ENCODE data around the gene TNNT1. TPM values are rescaled to one million over a fixed set of nuclear protein-coding genes. Genes with fewer than 3 reads are reported as not detected.

Gene TNNT1, protein sequence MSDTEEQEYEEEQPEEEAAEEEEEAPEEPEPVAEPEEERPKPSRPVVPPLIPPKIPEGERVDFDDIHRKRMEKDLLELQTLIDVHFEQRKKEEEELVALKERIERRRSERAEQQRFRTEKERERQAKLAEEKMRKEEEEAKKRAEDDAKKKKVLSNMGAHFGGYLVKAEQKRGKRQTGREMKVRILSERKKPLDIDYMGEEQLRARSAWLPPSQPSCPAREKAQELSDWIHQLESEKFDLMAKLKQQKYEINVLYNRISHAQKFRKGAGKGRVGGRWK
- polyA plus RNA-seq: 10 to 100 TPM in 1 of 4 donors, 1 to 10 TPM in 2, under 1 TPM in 1; 0.18 to 20.1 (median 5.3) TPM
- long read RNA-seq, donor 1: 0 reads
- long read RNA-seq, donor 2: 0 reads
- long read RNA-seq, donor 3: 0 reads
- long read RNA-seq, donor 4: 0 reads
- long read RNA-seq, donor 5: 0 reads
- long read RNA-seq, donor 6: 0 reads
- long read RNA-seq, donor 7, partial matches to known transcripts: 10 of 10 reads
- long read RNA-seq, donor 7, other reads (novel, unspliced or antisense): 0 of 10 reads
- long read RNA-seq, donor 8, partial matches to known transcripts: 7 of 16 reads
- long read RNA-seq, donor 8, other reads (novel, unspliced or antisense): 8 of 16 reads
- long read RNA-seq, donor 9: 0 reads
- long read RNA-seq, donor 10: 0 reads

DNA sequence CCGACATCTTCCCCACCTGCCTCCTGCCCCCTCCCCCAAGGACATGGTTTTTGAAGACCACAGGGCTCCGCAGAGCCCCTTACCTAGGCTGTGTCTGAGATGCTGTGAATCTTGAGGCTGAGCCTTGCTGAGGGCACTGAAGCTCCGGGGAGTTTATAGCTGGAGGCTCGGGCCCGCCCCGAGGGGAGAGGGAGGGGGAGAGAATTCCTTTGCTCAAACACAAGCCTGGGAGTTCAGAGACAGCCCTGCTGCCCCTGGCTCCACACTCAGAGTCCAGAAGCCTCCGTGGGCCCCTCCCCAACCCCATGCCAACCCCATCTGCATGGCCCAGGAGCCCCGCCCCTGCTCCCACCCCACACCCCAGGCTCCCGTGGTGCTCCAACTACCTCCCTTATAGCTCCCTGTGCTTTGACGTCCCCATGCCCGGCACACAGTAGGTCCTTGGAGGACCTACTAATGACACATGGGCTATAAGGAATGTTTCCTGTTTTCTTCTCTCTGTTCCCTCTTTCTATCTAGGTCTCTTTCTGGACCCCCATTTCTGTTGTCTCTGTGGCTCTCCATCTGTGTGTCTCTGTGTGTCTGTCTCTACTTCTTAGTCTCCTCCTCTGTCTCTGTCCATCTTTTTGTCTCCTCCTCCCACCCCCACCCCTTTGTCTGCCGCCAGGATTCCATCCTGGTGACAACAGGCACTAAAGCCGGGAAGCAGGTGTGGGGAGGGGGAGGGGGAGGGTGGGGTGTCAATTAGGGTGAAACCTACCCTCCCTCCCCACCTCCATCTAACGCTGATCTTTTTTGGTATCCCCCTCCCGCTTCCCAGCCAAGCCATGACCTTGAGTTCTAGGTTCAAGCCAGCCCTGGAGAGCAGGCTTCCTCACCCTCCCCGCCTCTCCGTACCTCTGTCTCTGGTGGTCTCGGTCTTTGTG lies at the start of gene TNNT1:
Gene TNNT1 (minus strand): TSS at position 129 of the 926 bp plus-strand sequence. CDS start 2,049 bp downstream, outside the sequence.
- peaks cover 0 to 54% (median 26%) of the 10 kb centered on the region in 3 donors for H3K27me3 ChIP-seq (ENCODE audit: control insufficient read depth in 3 of 3, insufficient read depth in 3 of 3, low read length in 3 of 3)
- H3K36me3 ChIP-seq (ENCODE audit: control insufficient read depth in 3 of 3, insufficient read depth in 2 of 3, low read depth in 1 of 3, low read length in 3 of 3): no peaks in the 10 kb centered on the region

DNA sequence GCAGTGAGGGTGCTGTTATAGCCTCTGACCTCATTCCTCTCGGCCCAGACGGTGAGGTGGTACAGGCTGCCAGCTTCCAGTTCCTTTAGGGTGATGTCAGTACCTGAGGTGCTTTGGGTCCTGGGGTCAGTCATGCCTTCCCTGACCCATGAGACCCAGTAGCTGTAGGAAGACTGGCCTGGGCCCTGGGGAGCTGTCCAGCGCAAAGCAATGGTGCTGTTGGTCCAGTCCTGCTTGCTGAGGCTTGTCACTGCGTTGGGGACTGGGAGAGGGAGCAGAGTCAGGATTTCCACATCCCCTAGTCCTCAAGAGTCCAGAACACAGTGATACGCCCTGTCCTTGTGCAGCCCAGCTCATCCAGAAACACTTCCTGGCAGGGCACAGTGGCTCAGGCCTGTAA lies 49.6 kb upstream of the TNNT1 start:
- H3K36me3 ChIP-seq (ENCODE audit: control insufficient read depth in 3 of 3, insufficient read depth in 2 of 3, low read depth in 1 of 3, low read length in 3 of 3): peaks cover 0 to 79% (median 23%) of the 10 kb centered on the region in 3 donors
- WGBS, 3 donors: 68 to 77% (median 71%) methylated on average over 5 of the region's 5 CpGs

More for the DNA sequence above, at the start of gene TNNT1:
- no peak within 1 kb of the TSS for H3K4me3 ChIP-seq (ENCODE audit: low read depth in 1 of 3, low read length in 3 of 3)
- FAIRE-seq (no peak), DNase-seq (no peak)
- 11 to 17% (median 17%) methylated on average over 17 to 18 of the region's 18 CpGs for WGBS, 3 donors
- no peak within 1 kb of the TSS for H3K27ac ChIP-seq (ENCODE audit: low read depth in 1 of 3, low read length in 2 of 3)
- H3K9me3 ChIP-seq (ENCODE audit: control insufficient read depth in 2 of 2, insufficient read depth in 1 of 2, low read depth in 1 of 2, low read length in 1 of 2): peaks cover 0 to 5% of the 10 kb centered on the region in 2 donors
- no peaks in the 10 kb centered on the region for H3K4me1 ChIP-seq (ENCODE audit: control insufficient read depth in 3 of 3, insufficient read depth in 2 of 3, low read depth in 1 of 3, low read length in 2 of 3)

DNA sequence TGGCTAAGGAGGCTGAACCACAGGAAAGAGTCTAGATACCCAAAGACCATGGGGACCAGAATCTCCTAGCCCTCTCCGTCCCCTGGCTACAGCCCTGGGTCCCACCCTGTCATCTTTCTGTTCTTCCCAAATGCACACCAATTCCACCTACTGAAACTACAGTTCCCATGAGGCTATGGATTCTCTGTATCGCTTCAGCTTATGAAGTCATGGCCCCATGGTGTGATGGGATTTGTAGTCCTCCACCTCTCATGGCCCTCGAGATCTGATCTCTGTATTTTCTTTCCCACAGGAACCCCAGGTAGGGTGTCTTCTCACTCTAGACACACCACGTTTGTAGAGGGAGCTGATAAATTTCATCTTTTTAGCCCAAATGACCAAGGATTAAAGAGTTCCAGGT lies 48.5 kb upstream of the TNNT1 start:
- Histone ChIP-seq H3K36me3 (ENCODE audit: control insufficient read depth in 3 of 3, insufficient read depth in 2 of 3, low read depth in 1 of 3, low read length in 3 of 3) (peaks cover 0 to 78% (median 23%) of the 10 kb centered on the region in 3 donors), H3K27ac (ENCODE audit: low read depth in 1 of 3, low read length in 2 of 3) (no peak overlapping the region), H3K4me1 (ENCODE audit: control insufficient read depth in 3 of 3, insufficient read depth in 2 of 3, low read depth in 1 of 3, low read length in 2 of 3) (no peaks in the 10 kb centered on the region), H3K9me3 (ENCODE audit: control insufficient read depth in 2 of 2, insufficient read depth in 1 of 2, low read depth in 1 of 2, low read length in 1 of 2) (no peaks in the 10 kb centered on the region), H3K27me3 (ENCODE audit: control insufficient read depth in 3 of 3, insufficient read depth in 3 of 3, low read length in 3 of 3) (no peaks in the 10 kb centered on the region), H3K4me3 (ENCODE audit: low read depth in 1 of 3, low read length in 3 of 3) (no peak overlapping the region)
- 62 to 80% (median 64%) methylated on average over 4 of the region's 4 CpGs for WGBS, 3 donors
- FAIRE-seq (no peak), DNase-seq (no peak)

More for the DNA sequence above, 49.6 kb upstream of the TNNT1 start:
- Histone ChIP-seq H3K27me3 (ENCODE audit: control insufficient read depth in 3 of 3, insufficient read depth in 3 of 3, low read length in 3 of 3) (no peaks in the 10 kb centered on the region), H3K27ac (ENCODE audit: low read depth in 1 of 3, low read length in 2 of 3) (no peak overlapping the region), H3K4me3 (ENCODE audit: low read depth in 1 of 3, low read length in 3 of 3) (no peak overlapping the region), H3K9me3 (ENCODE audit: control insufficient read depth in 2 of 2, insufficient read depth in 1 of 2, low read depth in 1 of 2, low read length in 1 of 2) (no peaks in the 10 kb centered on the region), H3K4me1 (ENCODE audit: control insufficient read depth in 3 of 3, insufficient read depth in 2 of 3, low read depth in 1 of 3, low read length in 2 of 3) (no peaks in the 10 kb centered on the region)
- FAIRE-seq: no peak
- no peak for DNase-seq

DNA sequence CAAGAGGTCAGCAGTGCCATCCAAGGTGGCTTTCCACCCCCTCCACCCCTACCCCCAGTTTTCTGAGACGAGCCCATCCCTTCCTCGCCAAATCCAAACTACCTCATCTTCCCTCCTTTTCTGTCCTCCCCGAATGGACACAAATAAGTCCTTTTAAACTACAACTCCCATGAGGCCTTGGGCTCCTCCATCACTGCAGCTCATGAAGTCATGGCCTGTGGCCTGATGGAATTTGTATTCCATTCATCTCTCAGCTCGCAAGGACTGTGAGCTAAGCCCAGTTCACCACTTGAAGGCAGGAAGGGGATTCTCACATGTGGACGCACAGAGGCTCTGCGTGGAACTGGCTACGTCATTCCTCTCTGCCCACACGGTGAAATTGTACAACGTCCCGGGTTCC lies 47.8 kb upstream of the TNNT1 start:
- Histone ChIP-seq H3K4me3 (ENCODE audit: low read depth in 1 of 3, low read length in 3 of 3) (no peak overlapping the region), H3K27me3 (ENCODE audit: control insufficient read depth in 3 of 3, insufficient read depth in 3 of 3, low read length in 3 of 3) (no peaks in the 10 kb centered on the region), H3K27ac (ENCODE audit: low read depth in 1 of 3, low read length in 2 of 3) (no peak overlapping the region), H3K4me1 (ENCODE audit: control insufficient read depth in 3 of 3, insufficient read depth in 2 of 3, low read depth in 1 of 3, low read length in 2 of 3) (no peaks in the 10 kb centered on the region), H3K9me3 (ENCODE audit: control insufficient read depth in 2 of 2, insufficient read depth in 1 of 2, low read depth in 1 of 2, low read length in 1 of 2) (no peaks in the 10 kb centered on the region), H3K36me3 (ENCODE audit: control insufficient read depth in 3 of 3, insufficient read depth in 2 of 3, low read depth in 1 of 3, low read length in 3 of 3) (peaks cover 0 to 73% (median 23%) of the 10 kb centered on the region in 3 donors)
- FAIRE-seq (no peak), DNase-seq (no peak)
- WGBS, 3 donors: 88 to 95% (median 92%) methylated on average over 10 of the region's 10 CpGs

DNA sequence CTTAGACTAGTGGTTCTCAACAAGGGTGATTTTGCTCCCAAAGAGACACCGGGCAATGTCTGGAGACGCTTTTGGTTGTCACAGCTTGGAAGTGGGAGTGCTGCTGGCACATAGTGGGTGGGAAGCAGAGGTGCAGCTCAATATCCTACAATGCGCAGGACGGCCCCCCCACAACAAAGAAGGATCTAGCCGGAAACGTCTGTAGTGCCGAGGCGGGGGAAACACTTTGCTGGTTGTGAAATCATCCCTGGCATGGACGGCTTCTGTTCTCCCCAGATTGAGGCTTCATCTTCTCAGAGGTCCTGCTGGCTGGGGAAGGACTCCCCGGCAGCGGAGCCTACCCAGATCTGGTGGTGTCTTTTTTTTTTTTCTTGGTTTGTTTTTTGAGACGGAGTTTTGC lies 44.5 kb upstream of the TNNT1 start:
- H3K27me3 ChIP-seq (ENCODE audit: control insufficient read depth in 3 of 3, insufficient read depth in 3 of 3, low read length in 3 of 3): no peaks in the 10 kb centered on the region
- H3K4me1 ChIP-seq (ENCODE audit: control insufficient read depth in 3 of 3, insufficient read depth in 2 of 3, low read depth in 1 of 3, low read length in 2 of 3): no peaks in the 10 kb centered on the region
- H3K4me3 ChIP-seq (ENCODE audit: low read depth in 1 of 3, low read length in 3 of 3): no peak overlapping the region
- no peak overlapping the region for H3K27ac ChIP-seq (ENCODE audit: low read depth in 1 of 3, low read length in 2 of 3)
- WGBS, 3 donors: 82 to 84% (median 84%) methylated on average over 12 of the region's 12 CpGs
- H3K9me3 ChIP-seq (ENCODE audit: control insufficient read depth in 2 of 2, insufficient read depth in 1 of 2, low read depth in 1 of 2, low read length in 1 of 2): no peaks in the 10 kb centered on the region
- FAIRE-seq (no peak), DNase-seq (no peak)
- H3K36me3 ChIP-seq (ENCODE audit: control insufficient read depth in 3 of 3, insufficient read depth in 2 of 3, low read depth in 1 of 3, low read length in 3 of 3): peaks cover 0 to 69% (median 16%) of the 10 kb centered on the region in 3 donors

DNA sequence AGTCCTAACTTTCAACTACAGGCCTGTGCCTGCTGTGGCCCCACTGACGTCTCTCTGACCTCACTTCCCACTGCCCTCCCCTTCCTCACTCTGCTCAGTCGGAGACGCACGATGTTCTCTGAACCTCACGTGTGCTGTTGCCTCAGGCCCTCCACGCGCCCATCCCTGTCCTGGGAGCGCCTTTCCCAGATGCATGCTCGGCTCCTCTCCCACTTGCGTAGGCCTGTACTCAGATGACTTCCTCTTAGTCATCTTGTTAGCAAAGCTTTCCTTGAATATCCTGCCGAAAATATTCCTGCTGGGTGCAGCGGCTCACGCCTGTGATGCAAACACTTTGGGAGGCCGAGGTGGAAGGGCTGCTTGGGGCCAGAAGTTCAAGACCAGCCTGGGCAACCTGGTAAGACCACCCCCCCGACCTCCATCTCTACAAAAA lies 40.4 kb upstream of the TNNT1 start:
- no peak for FAIRE-seq
- WGBS, 3 donors: 74 to 82% (median 78%) methylated on average over 15 of the region's 15 CpGs
- H3K27ac ChIP-seq (ENCODE audit: low read depth in 1 of 3, low read length in 2 of 3): no peak overlapping the region
- no peak overlapping the region for H3K4me3 ChIP-seq (ENCODE audit: low read depth in 1 of 3, low read length in 3 of 3)
- H3K36me3 ChIP-seq (ENCODE audit: control insufficient read depth in 3 of 3, insufficient read depth in 2 of 3, low read depth in 1 of 3, low read length in 3 of 3): peaks cover 0 to 61% (median 4%) of the 10 kb centered on the region in 3 donors
- no peak for DNase-seq
- no peaks in the 10 kb centered on the region for H3K4me1 ChIP-seq (ENCODE audit: control insufficient read depth in 3 of 3, insufficient read depth in 2 of 3, low read depth in 1 of 3, low read length in 2 of 3)
- no peaks in the 10 kb centered on the region for H3K9me3 ChIP-seq (ENCODE audit: control insufficient read depth in 2 of 2, insufficient read depth in 1 of 2, low read depth in 1 of 2, low read length in 1 of 2)
- no peaks in the 10 kb centered on the region for H3K27me3 ChIP-seq (ENCODE audit: control insufficient read depth in 3 of 3, insufficient read depth in 3 of 3, low read length in 3 of 3)

DNA sequence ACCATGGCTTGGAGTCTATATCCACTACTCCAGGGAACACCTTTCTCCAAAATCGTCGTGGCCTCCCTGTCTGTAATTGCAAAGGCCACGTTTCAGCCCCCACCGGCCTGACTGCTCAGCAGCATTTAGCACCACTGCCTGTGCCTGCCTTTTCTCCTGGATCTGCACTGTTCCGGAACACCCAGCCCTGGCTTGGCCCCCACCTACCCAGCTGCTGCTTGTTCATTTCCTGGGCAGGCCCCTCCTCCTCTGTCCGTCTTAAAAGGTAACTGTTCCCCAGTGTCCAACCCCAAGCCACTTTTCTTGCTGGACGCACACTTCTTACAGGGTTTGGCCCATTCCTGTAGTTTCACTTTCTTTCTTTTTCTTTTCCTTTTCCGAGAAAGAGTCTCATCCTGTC lies 39.6 kb upstream of the TNNT1 start:
- Histone ChIP-seq H3K9me3 (ENCODE audit: control insufficient read depth in 2 of 2, insufficient read depth in 1 of 2, low read depth in 1 of 2, low read length in 1 of 2) (no peaks in the 10 kb centered on the region), H3K27me3 (ENCODE audit: control insufficient read depth in 3 of 3, insufficient read depth in 3 of 3, low read length in 3 of 3) (no peaks in the 10 kb centered on the region), H3K36me3 (ENCODE audit: control insufficient read depth in 3 of 3, insufficient read depth in 2 of 3, low read depth in 1 of 3, low read length in 3 of 3) (peaks cover 0 to 57% (median 0%) of the 10 kb centered on the region in 3 donors), H3K4me3 (ENCODE audit: low read depth in 1 of 3, low read length in 3 of 3) (no peak overlapping the region), H3K27ac (ENCODE audit: low read depth in 1 of 3, low read length in 2 of 3) (peak overlapping the region in 1 of 3 donors; percentile 40), H3K4me1 (ENCODE audit: control insufficient read depth in 3 of 3, insufficient read depth in 2 of 3, low read depth in 1 of 3, low read length in 2 of 3) (no peaks in the 10 kb centered on the region)
- no peak for FAIRE-seq
- 53 to 71% (median 68%) methylated on average over 8 of the region's 8 CpGs for WGBS, 3 donors
- no peak for DNase-seq

DNA sequence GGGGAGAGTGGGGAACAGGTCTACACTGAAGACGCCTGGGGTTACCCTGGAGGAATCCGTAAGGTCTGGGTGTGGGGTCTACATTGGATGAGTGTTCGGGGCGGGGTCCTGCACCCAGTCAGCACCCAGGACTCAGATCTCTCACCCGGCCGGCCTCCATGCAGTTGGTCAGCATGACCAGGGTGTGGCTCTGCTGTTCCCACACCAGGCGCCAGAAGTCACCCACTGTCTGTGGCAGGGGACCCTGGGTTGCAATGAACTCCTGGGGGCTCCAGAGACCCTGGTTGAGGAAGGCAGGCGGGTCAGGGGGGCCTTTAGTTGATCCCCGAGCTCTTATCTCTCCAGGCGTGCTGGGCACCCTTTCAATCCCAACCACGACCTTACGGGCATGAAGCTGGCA lies 37.1 kb upstream of the TNNT1 start:
- FAIRE-seq (no peak), DNase-seq (no peak)
- Histone ChIP-seq H3K9me3 (ENCODE audit: control insufficient read depth in 2 of 2, insufficient read depth in 1 of 2, low read depth in 1 of 2, low read length in 1 of 2) (no peaks in the 10 kb centered on the region), H3K4me1 (ENCODE audit: control insufficient read depth in 3 of 3, insufficient read depth in 2 of 3, low read depth in 1 of 3, low read length in 2 of 3) (no peaks in the 10 kb centered on the region), H3K27ac (ENCODE audit: low read depth in 1 of 3, low read length in 2 of 3) (no peak overlapping the region), H3K36me3 (ENCODE audit: control insufficient read depth in 3 of 3, insufficient read depth in 2 of 3, low read depth in 1 of 3, low read length in 3 of 3) (peaks cover 0 to 66% (median 3%) of the 10 kb centered on the region in 3 donors), H3K27me3 (ENCODE audit: control insufficient read depth in 3 of 3, insufficient read depth in 3 of 3, low read length in 3 of 3) (no peaks in the 10 kb centered on the region), H3K4me3 (ENCODE audit: low read depth in 1 of 3, low read length in 3 of 3) (no peak overlapping the region)
- 81 to 89% (median 82%) methylated on average over 12 of the region's 12 CpGs for WGBS, 3 donors

Measured in small intestine (tissue), 16 donors.